Activated CD8-positive, alpha-beta memory T cell treated with anti-CD3 and anti-CD28 coated beads, Interleukin-2, amount 50 U/mL, for 1 hour (primary cell): ENCODE data around the gene ATF1.

Experiments used
- DNase-seq: peaks from one replicate; pipeline ENCODE4 v3.0.0-alpha.2; 2020; ENCODE audit errors: extremely low read depth

ATF1 gene

GRCh38 chr12:50763639-50764285 is at the start of gene ATF1:
Gene ATF1 (plus strand): TSS chr12:50764101. CDS start chr12:50780146, 16,045 bp downstream.
- DNase-seq = peak; percentile 60

GRCh38 chr12:50715174-50715573 is 48.7 kb upstream of the ATF1 start:
- no peak for DNase-seq

DNA sequence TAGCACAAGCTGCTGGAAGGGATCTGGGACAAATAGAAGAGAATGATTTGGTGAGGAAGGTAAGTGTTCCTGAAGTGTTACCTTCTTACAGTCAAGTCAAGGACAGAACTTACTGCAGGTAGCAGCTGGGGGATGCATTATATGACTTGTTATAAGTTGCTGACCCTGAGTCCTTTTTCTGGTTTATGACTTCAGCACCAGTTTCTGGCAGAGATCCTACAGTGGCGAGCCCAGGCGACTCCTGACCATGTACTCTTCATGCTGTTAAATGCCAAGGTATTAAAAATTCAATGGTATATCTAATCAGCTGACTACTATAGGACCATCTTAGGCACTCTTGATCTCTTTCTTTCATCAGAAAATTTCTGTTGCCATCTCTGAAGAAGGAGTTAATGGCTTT is 45.1 kb upstream of the ATF1 start:
- no peak for DNase-seq

DNA sequence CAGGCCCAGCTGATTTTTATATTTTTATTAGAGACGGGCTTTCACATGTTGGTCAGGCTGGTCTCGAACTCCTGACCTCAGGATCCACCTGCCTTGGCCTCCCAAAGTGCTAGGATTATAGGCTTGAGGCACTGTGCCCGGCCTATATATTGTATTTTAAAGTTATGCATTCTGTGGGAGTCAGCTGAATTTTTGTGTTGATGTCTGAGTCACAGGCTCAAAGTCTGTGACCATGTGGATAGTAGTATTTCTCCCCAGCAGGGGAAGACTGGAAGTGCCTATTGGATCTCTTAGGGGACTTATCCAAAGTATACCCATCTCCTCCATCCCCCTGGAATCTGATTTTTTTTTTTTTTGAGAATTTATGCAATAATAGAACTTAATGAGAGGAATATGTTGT is 43.8 kb upstream of the ATF1 start:
- DNase-seq = no peak

DNA sequence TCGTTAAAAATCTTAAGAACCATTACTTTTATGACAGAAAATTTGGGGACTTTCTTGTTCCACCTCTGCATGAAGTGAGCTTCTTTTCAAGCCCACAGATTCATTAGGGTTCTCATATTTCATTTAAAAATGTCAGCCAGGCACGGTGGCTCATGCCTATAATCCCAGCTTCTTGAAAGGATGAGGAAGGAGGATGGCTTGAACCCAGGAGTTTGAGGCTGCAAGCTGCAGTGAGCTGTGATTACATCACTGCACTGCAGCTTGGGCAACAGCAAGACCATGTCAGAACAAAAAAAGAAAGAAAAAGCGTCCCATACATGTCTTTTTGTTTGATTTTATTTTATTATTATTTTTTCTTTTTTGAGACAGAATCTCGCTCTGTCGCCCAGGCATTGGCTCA is 43.4 kb upstream of the ATF1 start:
- no peak for DNase-seq

DNA sequence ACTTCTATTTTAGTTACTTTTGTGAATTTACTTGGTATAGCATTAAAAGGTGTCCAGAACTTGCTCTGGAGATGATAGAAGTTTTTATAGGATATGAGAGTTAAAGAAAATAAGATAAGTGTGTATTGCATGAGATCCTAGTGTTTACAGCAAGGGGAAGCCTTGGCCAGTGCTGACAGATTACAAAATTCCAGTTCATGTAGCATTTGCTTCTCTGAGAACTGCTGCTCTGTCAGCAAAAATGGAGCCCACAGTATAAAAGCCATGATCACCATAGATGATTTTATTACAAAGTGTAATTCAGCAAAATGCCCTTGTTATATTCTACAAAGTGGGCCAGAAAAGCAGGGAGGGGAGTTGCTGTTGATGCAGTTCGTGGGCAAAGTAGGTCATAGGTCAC is 40.0 kb upstream of the ATF1 start:
- DNase-seq = no peak

- no peak for DNase-seq
Measured at GRCh38 chr12:50725011-50725942, 38.6 kb upstream of the ATF1 start.

DNA sequence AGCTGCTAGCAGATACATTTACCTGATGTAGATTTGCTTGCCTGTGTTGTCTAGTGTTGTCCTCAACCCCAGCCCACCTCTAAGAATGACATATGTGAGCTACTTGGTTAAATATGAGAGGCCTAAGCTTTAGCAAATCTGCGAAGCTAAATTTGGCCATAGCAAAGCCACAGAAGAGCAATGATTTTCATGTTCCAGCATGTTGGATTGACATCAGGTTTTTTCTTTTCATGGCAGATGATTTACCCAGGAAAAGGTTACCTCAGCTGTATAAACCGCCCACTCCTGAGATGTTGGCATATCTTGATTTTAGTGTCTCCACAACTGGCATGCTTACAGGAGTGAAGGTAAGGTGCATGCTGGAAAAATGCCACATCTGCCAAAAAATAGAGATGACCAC is 36.4 kb upstream of the ATF1 start:
- no peak for DNase-seq

GRCh38 chr12:50728417-50728816 is 35.5 kb upstream of the ATF1 start:
- no peak for DNase-seq

- no peak for DNase-seq
Measured at GRCh38 chr12:50728841-50729240, 35.1 kb upstream of the ATF1 start.

DNA sequence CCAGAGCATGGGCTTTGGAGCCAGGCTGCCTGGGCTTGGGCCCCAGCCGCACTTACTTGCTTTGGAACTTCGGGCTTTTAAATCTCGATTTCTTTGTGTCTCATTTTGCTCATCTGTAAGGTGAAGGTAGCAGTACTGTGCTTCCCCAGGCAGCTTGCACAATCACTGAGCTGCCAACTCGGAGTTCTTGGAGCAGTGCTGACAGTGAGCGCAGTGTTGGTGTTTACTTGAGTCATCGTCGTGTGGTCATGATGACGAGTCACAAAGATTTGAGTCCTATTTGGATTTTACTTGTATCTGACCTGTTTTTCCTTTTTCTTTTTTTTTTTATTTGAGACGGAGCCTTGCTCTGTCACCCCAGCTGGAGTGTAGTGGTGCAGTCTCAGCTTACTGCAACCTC is 31.3 kb upstream of the ATF1 start:
- no peak for DNase-seq

GRCh38 chr12:50733706-50734105 is 30.2 kb upstream of the ATF1 start:
- DNase-seq = no peak

DNA sequence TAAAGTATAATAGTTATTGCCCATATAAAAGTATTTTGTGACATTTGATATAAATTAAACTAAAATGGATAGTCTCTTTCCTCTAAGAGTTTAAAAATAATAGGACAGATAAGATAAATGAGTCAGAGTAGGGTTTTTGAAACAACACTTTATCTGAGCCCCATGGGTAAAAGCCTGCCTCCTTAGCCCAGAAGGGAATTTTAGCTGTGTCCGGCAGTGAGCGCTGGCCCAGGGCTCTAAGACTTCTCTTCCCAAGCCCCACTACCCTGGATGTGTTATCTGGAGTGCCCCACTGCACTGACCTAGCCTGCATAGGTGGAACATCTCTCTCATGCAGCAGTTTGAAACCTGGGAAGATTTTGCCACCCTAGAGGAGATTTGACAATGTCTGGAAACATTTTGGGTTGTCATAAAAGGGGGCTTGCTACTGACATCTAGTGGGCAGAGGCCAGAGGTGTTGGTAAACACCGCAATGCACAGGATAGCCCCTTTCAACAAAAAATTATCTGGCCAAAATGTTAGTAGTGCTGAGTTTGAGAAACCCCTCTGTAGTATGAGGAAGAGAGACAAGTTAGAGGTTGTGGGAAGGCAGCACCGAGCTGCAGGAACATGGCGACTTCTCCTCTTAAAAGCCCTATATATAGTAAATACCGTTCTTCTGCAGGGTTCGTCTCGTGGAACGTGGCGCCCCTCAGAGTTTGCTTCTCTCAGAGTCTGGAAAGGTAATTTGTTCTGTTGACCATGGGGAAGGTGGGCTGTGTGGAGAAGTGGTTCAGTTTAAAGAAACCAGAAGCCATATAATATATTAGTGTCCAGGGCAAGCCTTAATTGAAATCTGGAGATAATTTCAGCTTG is 29.3 kb upstream of the ATF1 start:
- no peak for DNase-seq

DNA sequence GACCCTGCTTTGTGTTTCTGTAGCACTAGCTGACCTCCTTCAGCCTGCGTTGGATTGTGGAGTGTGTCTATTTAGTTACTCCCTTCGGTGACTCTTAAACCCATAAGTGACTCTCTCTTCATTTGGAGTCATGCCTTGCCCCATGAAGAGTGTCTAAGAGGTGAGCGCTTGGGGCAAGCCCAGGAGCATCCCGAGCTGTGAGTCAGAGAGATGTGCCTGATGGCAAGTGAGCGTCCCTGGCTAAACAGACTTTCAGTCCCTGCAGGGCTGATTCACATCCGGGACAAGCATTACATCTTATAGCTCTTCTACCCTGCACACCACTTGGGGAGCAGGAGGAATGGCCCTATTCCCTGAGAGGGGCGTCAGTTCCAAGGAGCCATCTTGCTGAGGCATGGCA is 24.3 kb upstream of the ATF1 start:
- no peak for DNase-seq

DNA sequence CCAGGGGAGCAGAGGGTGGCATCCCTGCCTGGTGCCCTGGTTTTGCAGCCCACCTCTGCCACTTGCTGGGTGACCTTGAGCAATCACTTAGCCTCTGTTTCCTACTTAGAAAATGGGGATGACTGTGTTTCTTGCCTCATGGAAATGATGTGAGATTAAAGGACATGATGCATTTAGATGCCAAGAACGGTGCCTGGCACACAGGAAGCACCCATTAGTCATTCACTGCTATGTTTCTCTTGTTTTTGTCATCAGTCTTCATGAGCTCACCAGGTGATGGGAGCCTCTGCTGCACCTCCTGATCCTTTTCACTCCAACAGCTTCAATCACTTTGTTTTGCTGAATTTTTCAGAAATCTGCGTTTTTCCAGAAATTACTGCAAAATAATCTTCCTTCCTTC is 23.6 kb upstream of the ATF1 start:
- no peak for DNase-seq

DNA sequence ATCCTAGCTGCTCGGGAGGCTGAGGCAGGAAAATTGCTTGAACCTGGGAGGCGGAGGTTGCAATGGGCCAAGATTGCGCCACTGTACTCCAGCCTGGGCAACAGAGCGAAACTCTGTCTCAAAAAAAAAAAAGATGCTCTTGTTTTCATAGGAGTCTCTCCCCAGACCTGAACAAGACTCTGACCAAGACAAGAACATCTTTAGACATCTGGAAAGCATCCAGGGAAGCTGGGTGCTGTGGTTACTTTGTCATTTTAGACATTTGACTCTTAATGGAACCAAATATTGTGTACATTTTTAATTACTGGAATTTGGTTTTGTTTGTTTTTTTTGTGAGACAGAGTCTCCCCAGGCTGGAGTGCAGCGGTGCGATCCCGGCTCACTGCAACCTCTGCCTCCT is 21.1 kb upstream of the ATF1 start:
- DNase-seq = no peak

DNA sequence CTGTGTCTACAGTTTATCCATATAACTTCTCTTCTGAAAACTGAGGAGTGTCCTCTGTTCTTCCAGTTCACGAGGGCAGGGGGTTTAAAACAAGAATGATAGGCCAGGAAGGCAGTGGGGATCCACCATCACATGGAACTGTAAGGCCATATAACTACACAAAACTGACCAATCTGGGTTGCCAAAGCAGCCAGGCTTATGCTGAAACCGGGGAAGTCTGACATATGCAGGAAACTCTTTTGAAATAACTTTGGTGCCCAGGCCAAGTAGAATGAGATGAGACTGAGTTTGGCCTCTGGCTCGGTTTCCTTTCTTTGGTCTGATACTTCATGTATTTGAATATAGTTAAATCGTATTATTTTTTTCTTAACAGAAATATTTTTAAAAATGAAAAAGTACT is 18.0 kb upstream of the ATF1 start:
- no peak for DNase-seq

- DNase-seq = no peak
Measured at GRCh38 chr12:50746431-50746830, 17.5 kb upstream of the ATF1 start.

GRCh38 chr12:50747817-50748216 is 16.1 kb upstream of the ATF1 start:
- no peak for DNase-seq

GRCh38 chr12:50749459-50749882 is 14.4 kb upstream of the ATF1 start:
- DNase-seq = no peak

DNA sequence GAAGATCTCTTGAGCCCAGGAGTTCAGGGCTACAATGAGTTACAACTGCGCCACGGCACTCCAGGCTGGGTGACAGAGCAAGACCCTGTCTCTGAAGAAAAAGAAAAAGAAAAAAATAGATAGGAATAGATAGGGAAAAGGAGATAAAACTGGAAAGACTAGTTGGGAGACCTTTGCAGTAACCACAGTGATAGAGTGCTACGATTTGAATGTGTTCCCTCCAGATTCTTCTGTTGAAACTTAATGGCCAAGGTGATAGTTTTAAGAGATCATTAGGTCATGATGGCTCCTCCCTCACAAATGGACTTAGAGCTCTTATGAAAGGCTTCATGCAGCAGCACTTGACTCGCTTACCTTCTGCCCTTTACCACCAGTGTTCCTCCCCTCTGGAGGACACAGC is 13.5 kb upstream of the ATF1 start:
- no peak for DNase-seq

- DNase-seq = no peak
Measured at GRCh38 chr12:50751948-50752721, 11.8 kb upstream of the ATF1 start.
